Calu3 (cell line): Measurements from ENCODE around the gene FNBP1. TPM values are rescaled to one million over a fixed set of nuclear protein-coding genes. Genes with fewer than 3 reads are reported as not detected.

ENCODE experiments used
- BruUV-seq: library from RNA; stranded (reverse); fragments of 400-500 nt; replicated peaks from 2 replicates; lab custom pipeline; 2021; lab: Mats Ljungman, UMichigan
- CTCF ChIA-PET: fragments of 300-600 bp; sonication (Branson Sonifier 250); formaldehyde crosslinking; loops from one replicate; lab custom pipeline; 2022; ENCODE audit warnings: antibody characterized with exemption; lab: Charles Lee
- DNase-seq: peaks from one replicate; pipeline ENCODE4 v3.0.0; 2022
- H3K27ac Mint-ChIP-seq: one replicate; pipeline ENCODE4 v1.8.0; 2022; ENCODE audit warnings: mixed read lengths; ENCODE audit not compliant: unreplicated experiment
- H3K27me3 Mint-ChIP-seq: one replicate; pipeline ENCODE4 v1.8.0; 2022; ENCODE audit warnings: mixed read lengths; ENCODE audit not compliant: unreplicated experiment
- H3K36me3 Mint-ChIP-seq: one replicate; pipeline ENCODE4 v1.8.0; 2022; ENCODE audit warnings: mild to moderate bottlenecking, moderate library complexity, mixed read lengths; ENCODE audit not compliant: insufficient read depth, unreplicated experiment
- H3K4me1 Mint-ChIP-seq: one replicate; pipeline ENCODE4 v1.8.0; 2022; ENCODE audit warnings: mild to moderate bottlenecking, low read depth, mixed read lengths; ENCODE audit not compliant: unreplicated experiment
- H3K4me3 Mint-ChIP-seq: one replicate; pipeline ENCODE4 v1.8.0; 2022; ENCODE audit warnings: mild to moderate bottlenecking, low read depth, moderate library complexity, mixed read lengths; ENCODE audit not compliant: unreplicated experiment
- H3K9me3 Mint-ChIP-seq: one replicate; pipeline ENCODE4 v1.8.0; 2022; ENCODE audit warnings: low read depth, mixed read lengths; ENCODE audit not compliant: unreplicated experiment
- CTCF ChIP-seq: fragments of 200-600 bp; IDR thresholded peaks from one replicate; pipeline ENCODE4 v1.8.0; 2022; ENCODE audit warnings: antibody characterized with exemption; ENCODE audit not compliant: unreplicated experiment
- intact Hi-C: fragments of 100-400 bp; cut with micrococcal nuclease; formaldehyde crosslinking; loops from one replicate; pipeline ENCODE4 v1.10.0; 2022; ENCODE audit not compliant: unreplicated experiment
- total RNA-seq: library from RNA; stranded (reverse); gene quantifications from 2 replicates; pipeline ENCODE4 v1.2.3, GENCODE V29; 2022

Gene FNBP1
- total RNA-seq, 1 experiment from 2014 or later = 9.9 TPM

- H3K4me3 Mint-ChIP-seq = no peak overlapping the region
- H3K36me3 Mint-ChIP-seq = no peaks in the 10 kb centered on the region
- no peak for TF ChIP-seq CTCF
- no peak for DNase-seq
- H3K4me1 Mint-ChIP-seq = no peaks in the 10 kb centered on the region
- H3K27ac Mint-ChIP-seq = no peak overlapping the region
- BruUV-seq = no TSS peak
- intact Hi-C loops = no loop called here
- H3K27me3 Mint-ChIP-seq = no peaks in the 10 kb centered on the region
- H3K9me3 Mint-ChIP-seq = no peaks in the 10 kb centered on the region
- CTCF ChIA-PET = no interaction called here
These were observed 169.3 kb downstream of the FNBP1 start for GRCh38 chr9:129873563-129874190.

- Mint-ChIP-seq H3K4me1 (no peaks in the 10 kb centered on the region), H3K27ac (no peak overlapping the region), H3K4me3 (no peak overlapping the region), H3K9me3 (no peaks in the 10 kb centered on the region), H3K27me3 (no peaks in the 10 kb centered on the region), H3K36me3 (no peaks in the 10 kb centered on the region)
- no peak for TF ChIP-seq CTCF
- no TSS peak for BruUV-seq
- CTCF ChIA-PET = no interaction called here
- intact Hi-C loops = no loop called here
- no peak for DNase-seq
These were observed 171.9 kb downstream of the FNBP1 start for GRCh38 chr9:129871046-129871445.

DNA sequence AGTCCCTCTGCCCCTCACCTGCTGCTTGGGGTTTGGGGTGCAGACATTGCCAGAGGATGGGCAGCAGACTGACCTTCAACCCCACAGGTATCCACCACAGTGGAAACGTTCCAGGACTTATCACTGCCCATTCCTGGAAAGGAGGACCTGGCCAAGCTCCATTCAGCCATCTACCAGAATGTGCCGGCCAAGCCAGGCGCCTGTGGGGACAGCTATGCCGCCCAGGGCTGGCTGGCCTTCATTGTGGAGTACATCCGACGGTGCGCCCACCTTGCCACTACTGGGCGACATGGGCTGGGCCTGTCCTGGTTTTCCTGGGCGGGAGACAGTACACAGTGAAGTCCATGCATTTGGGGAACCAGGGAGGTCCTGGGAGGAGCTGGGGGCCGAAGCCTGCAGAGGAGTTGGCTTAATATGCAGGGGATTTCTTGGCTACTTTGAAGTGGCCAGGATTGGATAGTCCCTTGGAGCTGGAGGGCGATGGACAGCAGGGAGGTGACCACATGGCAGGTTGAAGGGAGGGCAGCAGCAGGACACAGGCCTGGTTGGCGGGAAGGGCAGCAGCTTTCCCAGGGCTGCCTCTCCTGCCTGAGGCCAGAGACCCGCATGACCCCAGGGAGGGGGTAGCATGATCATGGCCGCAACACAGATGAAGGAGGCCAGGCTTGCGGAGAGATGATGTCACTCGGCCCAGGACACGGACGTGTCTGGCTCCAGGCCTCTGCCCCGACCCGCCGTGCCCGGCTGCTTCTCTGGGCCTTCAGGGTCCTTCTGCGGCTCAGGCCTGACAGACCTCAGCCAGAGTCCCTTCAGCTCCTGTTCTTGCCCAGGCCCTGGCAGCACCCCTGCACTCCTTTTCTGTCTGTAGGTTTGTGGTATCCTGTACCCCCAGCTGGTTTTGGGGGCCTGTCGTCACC is 173.1 kb downstream of the FNBP1 start:
- TF ChIP-seq CTCF = no peak
- Mint-ChIP-seq H3K36me3 (no peaks in the 10 kb centered on the region), H3K27ac (no peak overlapping the region), H3K4me1 (no peaks in the 10 kb centered on the region), H3K9me3 (no peaks in the 10 kb centered on the region), H3K4me3 (no peak overlapping the region), H3K27me3 (no peaks in the 10 kb centered on the region)
- DNase-seq = no peak
- intact Hi-C loops = no loop called here
- CTCF ChIA-PET = no interaction called here
- no TSS peak for BruUV-seq

GRCh38 chr9:129868872-129869486 is 174.0 kb downstream of the FNBP1 start:
- CTCF ChIA-PET = no interaction called here
- BruUV-seq = no TSS peak
- peaks cover 3% of the 10 kb centered on the region for H3K36me3 Mint-ChIP-seq

More at GRCh38 chr9:129868872-129869486, 174.0 kb downstream of the FNBP1 start:
- Mint-ChIP-seq H3K4me1 (no peaks in the 10 kb centered on the region), H3K27ac (no peak overlapping the region), H3K27me3 (no peaks in the 10 kb centered on the region), H3K9me3 (no peaks in the 10 kb centered on the region), H3K4me3 (no peak overlapping the region)
- intact Hi-C loops = no loop called here
- DNase-seq = no peak
- no peak for TF ChIP-seq CTCF
